ENCODE measurements around the gene ZNF316. TPM values are rescaled to one million over a fixed set of nuclear protein-coding genes. Genes with fewer than 3 reads are reported as not detected.

ZNF316 gene
- polyA plus RNA-seq, 2 donors = 11.9 to 21.1 TPM

- Histone ChIP-seq H3K4me1 (ENCODE audit: control insufficient read depth in 2 of 2, insufficient read depth in 2 of 2, low read length in 1 of 2) (peaks cover 3 to 10% of the 10 kb centered on the region in 2 donors), H3K27ac (ENCODE audit: low read depth in 2 of 2, low read length in 1 of 2) (no peak overlapping the region), H3K9me3 (ENCODE audit: control insufficient read depth in 2 of 2, insufficient read depth in 1 of 2, low read depth in 1 of 2, low read length in 1 of 2) (peaks cover 2 to 4% of the 10 kb centered on the region in 2 donors), H3K36me3 (ENCODE audit: control insufficient read depth in 2 of 2, insufficient read depth in 2 of 2, low read length in 1 of 2) (peaks cover 0 to 5% of the 10 kb centered on the region in 2 donors), H3K27me3 (ENCODE audit: control insufficient read depth in 1 of 2, insufficient read depth in 2 of 2, low read length in 2 of 2) (peaks cover 0 to 3% of the 10 kb centered on the region in 2 donors), H3K4me3 (ENCODE audit: low read depth in 1 of 2, low read length in 2 of 2) (no peak overlapping the region)
- 67% methylated on average over 3 of the region's 3 CpGs for WGBS, 2 donors
Observed at GRCh38 chr7:6619961-6620360, 17.2 kb upstream of the ZNF316 start.

GRCh38 chr7:6621195-6622133, 15.7 kb upstream of the ZNF316 start:
- Histone ChIP-seq H3K27me3 (ENCODE audit: control insufficient read depth in 1 of 2, insufficient read depth in 2 of 2, low read length in 2 of 2) (no peaks in the 10 kb centered on the region), H3K36me3 (ENCODE audit: control insufficient read depth in 2 of 2, insufficient read depth in 2 of 2, low read length in 1 of 2) (peaks cover 0 to 5% of the 10 kb centered on the region in 2 donors), H3K27ac (ENCODE audit: low read depth in 2 of 2, low read length in 1 of 2) (no peak overlapping the region), H3K4me1 (ENCODE audit: control insufficient read depth in 2 of 2, insufficient read depth in 2 of 2, low read length in 1 of 2) (peaks cover 0 to 2% of the 10 kb centered on the region in 2 donors), H3K9me3 (ENCODE audit: control insufficient read depth in 2 of 2, insufficient read depth in 1 of 2, low read depth in 1 of 2, low read length in 1 of 2) (peaks cover 0 to 4% of the 10 kb centered on the region in 2 donors), H3K4me3 (ENCODE audit: low read depth in 1 of 2, low read length in 2 of 2) (no peak overlapping the region)
- WGBS, 2 donors = 81 to 86% methylated on average over 20 of the region's 20 CpGs

DNA sequence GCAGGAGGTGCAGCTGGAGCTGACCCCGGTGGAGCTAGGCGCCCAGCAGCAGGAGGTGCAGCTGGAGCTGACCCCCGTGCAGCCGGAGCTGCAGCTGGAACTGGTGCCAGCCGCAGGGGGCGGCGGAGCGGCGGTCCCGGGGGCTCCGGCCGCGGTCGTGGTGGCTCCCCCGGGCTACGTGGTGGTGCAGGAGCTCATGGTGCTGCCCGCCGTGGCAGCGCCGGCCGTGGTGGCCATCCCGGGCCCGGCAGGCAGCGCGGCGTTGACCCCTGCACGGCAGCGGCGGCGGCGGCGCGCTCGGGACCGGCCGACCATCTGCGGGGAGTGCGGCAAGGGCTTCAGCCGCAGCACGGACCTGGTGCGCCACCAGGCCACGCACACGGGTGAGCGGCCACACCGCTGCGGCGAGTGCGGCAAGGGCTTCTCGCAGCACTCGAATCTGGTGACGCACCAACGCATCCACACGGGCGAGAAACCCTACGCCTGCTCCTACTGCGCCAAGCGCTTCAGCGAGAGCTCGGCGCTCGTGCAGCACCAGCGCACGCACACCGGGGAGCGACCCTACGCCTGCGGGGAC, 14.9 kb upstream of the ZNF316 start:
- Histone ChIP-seq H3K4me1 (ENCODE audit: control insufficient read depth in 2 of 2, insufficient read depth in 2 of 2, low read length in 1 of 2) (peaks cover 0 to 2% of the 10 kb centered on the region in 2 donors), H3K9me3 (ENCODE audit: control insufficient read depth in 2 of 2, insufficient read depth in 1 of 2, low read depth in 1 of 2, low read length in 1 of 2) (peaks cover 0 to 4% of the 10 kb centered on the region in 2 donors)
- WGBS, 2 donors = 97 to 98% methylated on average over 55 to 67 of the region's 67 CpGs

GRCh38 chr7:6623589-6624245, 13.4 kb upstream of the ZNF316 start:
- peaks cover 3 to 9% of the 10 kb centered on the region in 2 donors for H3K4me1 ChIP-seq (ENCODE audit: control insufficient read depth in 2 of 2, insufficient read depth in 2 of 2, low read length in 1 of 2)
- H3K27me3 ChIP-seq (ENCODE audit: control insufficient read depth in 1 of 2, insufficient read depth in 2 of 2, low read length in 2 of 2) = no peaks in the 10 kb centered on the region
- H3K9me3 ChIP-seq (ENCODE audit: control insufficient read depth in 2 of 2, insufficient read depth in 1 of 2, low read depth in 1 of 2, low read length in 1 of 2) = peaks cover 0 to 4% of the 10 kb centered on the region in 2 donors
- H3K27ac ChIP-seq (ENCODE audit: low read depth in 2 of 2, low read length in 1 of 2) = no peak overlapping the region
- H3K36me3 ChIP-seq (ENCODE audit: control insufficient read depth in 2 of 2, insufficient read depth in 2 of 2, low read length in 1 of 2) = peaks cover 0 to 5% of the 10 kb centered on the region in 2 donors
- H3K4me3 ChIP-seq (ENCODE audit: low read depth in 1 of 2, low read length in 2 of 2) = no peak overlapping the region
- 72 to 77% methylated on average over 15 of the region's 15 CpGs for WGBS, 2 donors

More for the DNA sequence above, 14.9 kb upstream of the ZNF316 start:
- H3K27ac ChIP-seq (ENCODE audit: low read depth in 2 of 2, low read length in 1 of 2) = no peak overlapping the region
- no peaks in the 10 kb centered on the region for H3K27me3 ChIP-seq (ENCODE audit: control insufficient read depth in 1 of 2, insufficient read depth in 2 of 2, low read length in 2 of 2)
- H3K36me3 ChIP-seq (ENCODE audit: control insufficient read depth in 2 of 2, insufficient read depth in 2 of 2, low read length in 1 of 2) = peaks cover 0 to 5% of the 10 kb centered on the region in 2 donors
- H3K4me3 ChIP-seq (ENCODE audit: low read depth in 1 of 2, low read length in 2 of 2) = no peak overlapping the region

DNA sequence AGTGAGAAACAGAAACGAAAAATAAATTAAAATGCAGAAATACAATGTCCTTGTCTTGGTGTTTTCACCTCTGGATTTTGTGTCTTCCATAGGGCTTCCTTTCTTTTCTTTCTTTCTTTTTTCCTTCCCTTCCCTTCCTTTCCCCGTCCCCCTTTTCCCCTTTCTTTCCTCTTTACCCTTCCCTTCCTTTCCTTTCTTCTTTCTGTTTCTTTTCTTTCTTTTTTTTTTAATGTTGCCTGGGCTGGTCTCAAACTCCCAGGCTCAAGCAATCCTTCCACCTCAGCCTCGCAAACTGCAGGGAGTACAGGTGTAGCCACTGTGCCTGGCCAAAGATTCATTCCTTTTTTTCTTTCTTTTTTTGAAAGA, 12.9 kb upstream of the ZNF316 start:
- WGBS, 2 donors = 73 to 78% methylated on average over 3 of the region's 3 CpGs
- Histone ChIP-seq H3K27me3 (ENCODE audit: control insufficient read depth in 1 of 2, insufficient read depth in 2 of 2, low read length in 2 of 2) (no peaks in the 10 kb centered on the region), H3K27ac (ENCODE audit: low read depth in 2 of 2, low read length in 1 of 2) (no peak overlapping the region), H3K9me3 (ENCODE audit: control insufficient read depth in 2 of 2, insufficient read depth in 1 of 2, low read depth in 1 of 2, low read length in 1 of 2) (peaks cover 0 to 4% of the 10 kb centered on the region in 2 donors), H3K36me3 (ENCODE audit: control insufficient read depth in 2 of 2, insufficient read depth in 2 of 2, low read length in 1 of 2) (peaks cover 0 to 5% of the 10 kb centered on the region in 2 donors), H3K4me1 (ENCODE audit: control insufficient read depth in 2 of 2, insufficient read depth in 2 of 2, low read length in 1 of 2) (peaks cover 3 to 10% of the 10 kb centered on the region in 2 donors), H3K4me3 (ENCODE audit: low read depth in 1 of 2, low read length in 2 of 2) (no peak overlapping the region)

DNA sequence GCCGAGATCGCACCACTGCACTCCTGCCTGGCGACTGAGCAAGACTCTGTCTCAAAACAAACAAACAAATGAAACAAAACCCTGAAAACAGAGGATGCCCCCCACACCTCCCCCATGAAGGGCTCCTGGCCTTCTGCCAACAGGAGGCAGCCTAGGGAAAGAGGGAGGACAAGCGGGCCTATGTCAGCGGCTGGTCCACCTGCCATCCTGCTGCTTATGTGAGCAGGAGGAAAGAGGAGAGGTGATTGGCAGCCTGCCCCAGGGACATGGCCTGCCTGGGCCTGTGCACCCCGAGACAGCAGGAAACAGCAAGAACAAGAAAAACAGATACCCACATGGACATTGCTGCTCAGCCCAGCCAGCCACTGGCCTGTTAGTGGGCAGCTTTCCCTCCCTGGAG, 9.1 kb upstream of the ZNF316 start:
- H3K4me3 ChIP-seq (ENCODE audit: low read depth in 1 of 2, low read length in 2 of 2) = no peak overlapping the region
- no peaks in the 10 kb centered on the region for H3K9me3 ChIP-seq (ENCODE audit: control insufficient read depth in 2 of 2, insufficient read depth in 1 of 2, low read depth in 1 of 2, low read length in 1 of 2)
- no peaks in the 10 kb centered on the region for H3K27me3 ChIP-seq (ENCODE audit: control insufficient read depth in 1 of 2, insufficient read depth in 2 of 2, low read length in 2 of 2)
- 61 to 69% methylated on average over 6 of the region's 6 CpGs for WGBS, 2 donors
- peak overlapping the region; percentile 71 to 93 for H3K27ac ChIP-seq (ENCODE audit: low read depth in 2 of 2, low read length in 1 of 2)
- peaks cover 3 to 21% of the 10 kb centered on the region in 2 donors for H3K4me1 ChIP-seq (ENCODE audit: control insufficient read depth in 2 of 2, insufficient read depth in 2 of 2, low read length in 1 of 2)
- no peaks in the 10 kb centered on the region for H3K36me3 ChIP-seq (ENCODE audit: control insufficient read depth in 2 of 2, insufficient read depth in 2 of 2, low read length in 1 of 2)

GRCh38 chr7:6630007-6630849, 6.9 kb upstream of the ZNF316 start:
- no peaks in the 10 kb centered on the region for H3K36me3 ChIP-seq (ENCODE audit: control insufficient read depth in 2 of 2, insufficient read depth in 2 of 2, low read length in 1 of 2)
- peaks cover 3 to 21% of the 10 kb centered on the region in 2 donors for H3K4me1 ChIP-seq (ENCODE audit: control insufficient read depth in 2 of 2, insufficient read depth in 2 of 2, low read length in 1 of 2)
- H3K4me3 ChIP-seq (ENCODE audit: low read depth in 1 of 2, low read length in 2 of 2) = no peak overlapping the region
- H3K9me3 ChIP-seq (ENCODE audit: control insufficient read depth in 2 of 2, insufficient read depth in 1 of 2, low read depth in 1 of 2, low read length in 1 of 2) = no peaks in the 10 kb centered on the region
- WGBS, 2 donors = 56 to 65% methylated on average over 11 of the region's 11 CpGs
- peak overlapping the region; percentile 32 to 76 for H3K27ac ChIP-seq (ENCODE audit: low read depth in 2 of 2, low read length in 1 of 2)
- H3K27me3 ChIP-seq (ENCODE audit: control insufficient read depth in 1 of 2, insufficient read depth in 2 of 2, low read length in 2 of 2) = no peaks in the 10 kb centered on the region

DNA sequence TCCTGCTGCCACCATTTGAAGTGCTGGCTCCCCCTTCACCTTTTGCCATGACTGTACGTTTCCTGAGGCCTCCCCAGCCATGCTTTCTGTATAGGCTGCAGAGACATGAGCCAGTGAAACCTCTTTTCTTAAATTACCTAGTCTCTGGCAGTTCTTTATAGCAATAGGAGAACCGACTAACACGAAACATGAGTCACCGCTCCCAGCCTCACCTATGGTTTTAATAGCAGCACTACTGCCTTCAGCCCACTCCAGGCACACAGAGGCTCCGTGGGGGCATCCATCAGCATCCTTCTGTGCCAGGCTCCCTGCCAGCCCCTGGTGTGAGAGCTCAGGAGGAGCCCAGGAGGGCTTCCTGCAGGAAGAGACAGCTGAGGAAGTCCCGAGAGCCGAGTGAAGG, 5.5 kb upstream of the ZNF316 start:
- H3K27ac ChIP-seq (ENCODE audit: low read depth in 2 of 2, low read length in 1 of 2) = peak overlapping the region; percentile 56 to 77
- no peak overlapping the region for H3K4me3 ChIP-seq (ENCODE audit: low read depth in 1 of 2, low read length in 2 of 2)
- H3K4me1 ChIP-seq (ENCODE audit: control insufficient read depth in 2 of 2, insufficient read depth in 2 of 2, low read length in 1 of 2) = peaks cover 3 to 28% of the 10 kb centered on the region in 2 donors
- WGBS, 2 donors = 61 to 62% methylated on average over 7 of the region's 7 CpGs
- H3K36me3 ChIP-seq (ENCODE audit: control insufficient read depth in 2 of 2, insufficient read depth in 2 of 2, low read length in 1 of 2) = no peaks in the 10 kb centered on the region
- no peaks in the 10 kb centered on the region for H3K9me3 ChIP-seq (ENCODE audit: control insufficient read depth in 2 of 2, insufficient read depth in 1 of 2, low read depth in 1 of 2, low read length in 1 of 2)
- no peaks in the 10 kb centered on the region for H3K27me3 ChIP-seq (ENCODE audit: control insufficient read depth in 1 of 2, insufficient read depth in 2 of 2, low read length in 2 of 2)

GRCh38 chr7:6634021-6634420, 3.1 kb upstream of the ZNF316 start:
- Histone ChIP-seq H3K36me3 (ENCODE audit: control insufficient read depth in 2 of 2, insufficient read depth in 2 of 2, low read length in 1 of 2) (no peaks in the 10 kb centered on the region), H3K4me1 (ENCODE audit: control insufficient read depth in 2 of 2, insufficient read depth in 2 of 2, low read length in 1 of 2) (peaks cover 0 to 25% of the 10 kb centered on the region in 2 donors), H3K27ac (ENCODE audit: low read depth in 2 of 2, low read length in 1 of 2) (no peak overlapping the region), H3K4me3 (ENCODE audit: low read depth in 1 of 2, low read length in 2 of 2) (no peak overlapping the region), H3K27me3 (ENCODE audit: control insufficient read depth in 1 of 2, insufficient read depth in 2 of 2, low read length in 2 of 2) (no peaks in the 10 kb centered on the region), H3K9me3 (ENCODE audit: control insufficient read depth in 2 of 2, insufficient read depth in 1 of 2, low read depth in 1 of 2, low read length in 1 of 2) (no peaks in the 10 kb centered on the region)
- WGBS, 2 donors = 79 to 81% methylated on average over 8 of the region's 8 CpGs
